Osteoblast (primary cell): ENCODE measurements around the gene RNF113B. TPM values are rescaled to one million over a fixed set of nuclear protein-coding genes. Genes with fewer than 3 reads are reported as not detected.

Source experiments
- DNase-seq: peaks from one replicate; pipeline ENCODE4 v3.0.0; 2011; ENCODE audit warnings: low spot score, mixed read lengths; ENCODE audit not compliant: insufficient read length; ENCODE audit errors: missing footprints
- H2AFZ ChIP-seq: 2 replicates; pipeline ENCODE4 v1.6.0; 2011; ENCODE audit warnings: mild to moderate bottlenecking, low read length
- H3K27ac ChIP-seq: 2 replicates; pipeline ENCODE4 v1.5.1; 2011; ENCODE audit warnings: mild to moderate bottlenecking, low read depth, low read length, moderate library complexity
- H3K27me3 ChIP-seq: 2 replicates; pipeline ENCODE4 v1.6.0; 2012; ENCODE audit warnings: mild to moderate bottlenecking, control low read depth, inconsistent platforms, low read length, moderate library complexity; ENCODE audit not compliant: insufficient read depth
- H3K36me3 ChIP-seq: 2 replicates; pipeline ENCODE4 v1.5.1; 2011; ENCODE audit warnings: mild to moderate bottlenecking, low read length, control low read depth, moderate library complexity; ENCODE audit not compliant: insufficient read depth
- H3K4me1 ChIP-seq: 2 replicates; pipeline ENCODE4 v1.5.1; 2011; ENCODE audit warnings: mild to moderate bottlenecking, low read length, control low read depth, moderate library complexity; ENCODE audit not compliant: insufficient read depth
- H3K4me2 ChIP-seq: 2 replicates; pipeline ENCODE4 v1.6.0; 2011; ENCODE audit warnings: mild to moderate bottlenecking, low read length; ENCODE audit not compliant: insufficient read depth
- H3K4me3 ChIP-seq: fragments of 200-600 bp; sonication (generic); 3 replicates; pipeline ENCODE4 v1.5.1; 2012; ENCODE audit warnings: mild to moderate bottlenecking, low read length, inconsistent platforms; ENCODE audit not compliant: insufficient read depth
- H3K79me2 ChIP-seq: 2 replicates; pipeline ENCODE4 v1.6.0; 2012; ENCODE audit warnings: mild to moderate bottlenecking, low read length, control low read depth, inconsistent platforms; ENCODE audit not compliant: insufficient read depth
- H3K9me3 ChIP-seq: 2 replicates; pipeline ENCODE4 v1.5.1; 2011; ENCODE audit warnings: low read depth, low read length, control low read depth
- H4K20me1 ChIP-seq: 2 replicates; pipeline ENCODE4 v1.6.0; 2012; ENCODE audit warnings: mild to moderate bottlenecking, low read length, control low read depth; ENCODE audit not compliant: insufficient read depth
- CTCF ChIP-seq: IDR thresholded peaks from 2 replicates; pipeline ENCODE4 v1.5.1; 2011; ENCODE audit warnings: mild to moderate bottlenecking, low read depth, low read length, moderate library complexity; ENCODE audit errors: extremely low read depth
- total RNA-seq: library from RNA; depleted of rRNA; stranded (reverse); fragments of >200 nt; gene quantifications from 2 replicates; pipeline ENCODE4 v1.2.3, GENCODE V29; 2012

Gene RNF113B
- total RNA-seq, 1 donor, result not detected

GRCh38 chr13:98162935-98163334 is 14.1 kb downstream of the RNF113B start:
- no peak for DNase-seq

DNA sequence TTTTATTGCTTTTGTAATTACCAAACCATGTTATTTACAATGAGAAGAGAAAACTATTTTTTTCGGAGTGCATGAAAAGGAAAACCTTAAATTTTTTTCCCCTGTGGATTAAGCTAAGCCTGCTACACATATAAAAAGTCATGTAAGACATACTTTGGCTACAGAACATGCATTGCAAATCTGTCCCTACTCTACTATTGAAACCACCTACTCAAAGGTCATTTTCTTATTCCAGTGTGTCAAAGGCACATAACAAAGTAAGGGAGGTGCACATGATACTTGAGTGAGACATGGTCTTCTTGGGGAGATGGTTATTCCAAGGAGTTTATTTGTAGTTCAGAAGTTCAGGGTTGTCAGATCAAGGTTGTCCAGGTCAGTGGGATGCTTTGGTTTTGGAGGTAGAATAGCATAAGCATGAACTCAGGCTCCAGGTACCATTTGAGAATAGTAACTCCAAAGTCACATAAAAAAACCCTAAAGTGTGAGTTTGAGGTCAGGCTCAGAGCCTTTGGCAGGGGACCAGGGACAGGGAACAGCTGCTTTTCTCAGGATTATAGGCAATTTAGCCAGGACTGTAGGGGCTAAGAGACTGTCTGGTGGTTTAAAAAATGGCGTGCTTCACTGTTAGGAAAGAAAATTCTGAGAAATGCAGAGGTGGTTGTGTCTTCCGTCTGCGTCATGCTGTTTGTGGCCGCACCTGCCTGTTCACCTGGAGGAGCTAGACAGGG is 18.7 kb downstream of the RNF113B start:
- peaks cover 9% of the 10 kb centered on the region for H3K4me1 ChIP-seq
- H3K4me3 ChIP-seq, result no peak overlapping the region
- no peak for DNase-seq
- peaks cover 24% of the 10 kb centered on the region for H3K36me3 ChIP-seq
- H3K79me2 ChIP-seq, result peaks cover 94% of the 10 kb centered on the region
- H3K27ac ChIP-seq, result no peak overlapping the region
- no peaks in the 10 kb centered on the region for H3K9me3 ChIP-seq
- no peak overlapping the region for H2AFZ ChIP-seq
- no peak for TF ChIP-seq CTCF
- H4K20me1 ChIP-seq, result peaks cover 31% of the 10 kb centered on the region
- H3K4me2 ChIP-seq, result no peak overlapping the region
- no peaks in the 10 kb centered on the region for H3K27me3 ChIP-seq

More at GRCh38 chr13:98162935-98163334, 14.1 kb downstream of the RNF113B start:
- Histone ChIP-seq H3K4me1 (no peaks in the 10 kb centered on the region), H3K27ac (no peak overlapping the region), H3K79me2 (peaks cover 82% of the 10 kb centered on the region), H3K9me3 (no peaks in the 10 kb centered on the region), H2AFZ (no peak overlapping the region), H4K20me1 (peaks cover 15% of the 10 kb centered on the region), H3K36me3 (peaks cover 24% of the 10 kb centered on the region), H3K27me3 (no peaks in the 10 kb centered on the region), H3K4me3 (no peak overlapping the region), H3K4me2 (no peak overlapping the region)
- TF ChIP-seq CTCF, result no peak

DNA sequence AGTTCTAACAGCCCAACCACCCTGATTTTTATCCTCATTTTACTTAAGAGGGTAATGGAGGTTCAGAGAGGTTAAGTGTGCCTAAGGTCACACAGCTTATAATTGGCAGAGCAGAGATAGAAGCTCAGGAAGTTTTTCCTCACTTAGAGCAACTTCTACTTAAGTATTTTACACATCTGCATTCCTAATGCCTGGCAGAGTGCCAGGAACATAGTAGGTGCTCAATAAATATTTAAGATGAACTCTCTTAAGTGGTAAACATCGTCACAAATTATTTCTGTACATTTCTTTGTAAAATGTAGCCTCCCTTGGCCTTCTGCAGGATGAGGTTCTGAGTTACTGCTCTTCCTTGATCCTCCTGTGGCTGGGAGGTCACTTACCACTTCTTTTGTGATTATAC is 19.5 kb downstream of the RNF113B start:
- H3K27ac ChIP-seq, result peak overlapping the region; percentile 17
- no peaks in the 10 kb centered on the region for H3K27me3 ChIP-seq
- H3K9me3 ChIP-seq, result no peaks in the 10 kb centered on the region
- H3K36me3 ChIP-seq, result peaks cover 22% of the 10 kb centered on the region
- TF ChIP-seq CTCF, result no peak
- H4K20me1 ChIP-seq, result peaks cover 36% of the 10 kb centered on the region
- DNase-seq, result no peak
- no peak overlapping the region for H3K4me2 ChIP-seq
- no peak overlapping the region for H3K4me3 ChIP-seq
- peaks cover 92% of the 10 kb centered on the region for H3K79me2 ChIP-seq
- peaks cover 9% of the 10 kb centered on the region for H3K4me1 ChIP-seq
- H2AFZ ChIP-seq, result no peak overlapping the region

DNA sequence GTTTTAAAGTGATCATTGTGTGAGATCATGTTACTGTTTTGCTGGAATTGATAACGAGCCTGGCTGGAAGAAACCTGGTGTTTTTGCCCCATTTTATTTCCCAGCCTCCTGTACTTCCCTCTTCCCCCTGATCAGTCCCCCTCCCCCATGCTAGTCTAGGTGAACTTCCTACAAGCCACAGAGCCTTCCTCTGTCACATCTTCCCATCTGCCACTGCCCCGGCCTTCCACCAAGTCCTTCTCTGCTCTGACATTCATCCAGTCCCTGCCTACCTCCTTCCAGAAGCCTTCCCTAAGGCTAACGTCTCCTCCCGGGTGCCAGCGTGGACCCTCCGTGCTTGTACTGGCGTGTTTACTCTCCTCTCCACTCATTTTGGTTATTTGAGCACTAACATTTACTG is 19.9 kb downstream of the RNF113B start:
- Histone ChIP-seq H2AFZ (no peak overlapping the region), H3K79me2 (peaks cover 92% of the 10 kb centered on the region), H3K4me1 (peaks cover 9% of the 10 kb centered on the region), H3K4me2 (no peak overlapping the region), H3K9me3 (no peaks in the 10 kb centered on the region), H3K27me3 (no peaks in the 10 kb centered on the region), H3K36me3 (peaks cover 18% of the 10 kb centered on the region), H4K20me1 (peaks cover 38% of the 10 kb centered on the region), H3K4me3 (no peak overlapping the region), H3K27ac (peak overlapping the region; percentile 17)
- no peak for DNase-seq
- no peak for TF ChIP-seq CTCF
